AG08396 (cell line): ENCODE measurements around the gene ZFP1.

Source experiments
- DNase-seq: peaks from one replicate; pipeline ENCODE4 v3.0.0; 2012; ENCODE audit warnings: low spot score, mixed read lengths

ZFP1 gene

GRCh38 chr16:75152635-75153034 is 4.3 kb downstream of the ZFP1 start:
- DNase-seq = no peak

GRCh38 chr16:75160386-75160785 is 12.1 kb downstream of the ZFP1 start:
- no peak for DNase-seq

- DNase-seq = no peak
Observed at GRCh38 chr16:75169899-75170405, 21.6 kb downstream of the ZFP1 start.

GRCh38 chr16:75172578-75172977 is 24.3 kb downstream of the ZFP1 start:
- no peak for DNase-seq

DNA sequence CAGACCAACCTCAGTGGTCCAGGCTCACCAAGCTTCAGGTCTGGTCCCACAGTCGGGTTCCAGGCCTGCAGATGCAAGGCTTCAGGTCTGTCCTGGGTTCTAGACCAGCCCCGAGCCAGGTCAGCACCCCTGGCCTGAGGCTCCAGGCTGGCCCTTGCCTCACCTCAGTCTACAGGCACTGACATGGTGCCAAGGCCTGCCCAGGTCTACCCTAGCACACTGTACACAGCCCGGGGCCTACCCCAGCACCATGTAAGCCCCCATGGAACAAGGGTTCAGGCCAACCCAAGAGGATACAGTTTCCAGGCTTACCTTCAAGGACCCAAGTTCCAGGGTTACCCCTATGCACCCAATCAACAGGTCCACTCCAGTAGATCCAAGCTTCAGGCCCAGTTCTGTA is 26.8 kb downstream of the ZFP1 start:
- DNase-seq = no peak

DNA sequence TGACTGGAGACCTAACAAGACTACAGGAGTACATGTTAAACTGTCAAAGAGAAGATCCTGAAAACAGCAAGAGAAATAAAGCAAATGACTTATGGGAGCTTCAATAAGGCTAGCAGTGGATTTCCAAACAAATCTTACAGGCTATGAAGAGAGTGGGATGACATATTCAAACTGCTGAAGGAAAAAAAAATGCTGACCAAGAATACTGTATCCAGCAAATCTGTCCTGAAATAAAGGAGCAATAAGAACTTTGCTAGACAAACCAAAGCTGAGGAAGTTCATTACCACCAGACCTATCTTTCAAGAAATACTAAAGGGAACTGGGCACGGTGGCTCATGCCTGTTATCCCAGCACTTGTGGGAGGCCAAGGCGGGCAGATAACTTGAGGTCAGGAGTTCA is 28.6 kb downstream of the ZFP1 start:
- DNase-seq = no peak

GRCh38 chr16:75179208-75179607 is 30.9 kb downstream of the ZFP1 start:
- no peak for DNase-seq

- DNase-seq = no peak
Observed at GRCh38 chr16:75181630-75182029, 33.3 kb downstream of the ZFP1 start.

- DNase-seq = no peak
Observed at GRCh38 chr16:75188832-75189477, 40.6 kb downstream of the ZFP1 start.

DNA sequence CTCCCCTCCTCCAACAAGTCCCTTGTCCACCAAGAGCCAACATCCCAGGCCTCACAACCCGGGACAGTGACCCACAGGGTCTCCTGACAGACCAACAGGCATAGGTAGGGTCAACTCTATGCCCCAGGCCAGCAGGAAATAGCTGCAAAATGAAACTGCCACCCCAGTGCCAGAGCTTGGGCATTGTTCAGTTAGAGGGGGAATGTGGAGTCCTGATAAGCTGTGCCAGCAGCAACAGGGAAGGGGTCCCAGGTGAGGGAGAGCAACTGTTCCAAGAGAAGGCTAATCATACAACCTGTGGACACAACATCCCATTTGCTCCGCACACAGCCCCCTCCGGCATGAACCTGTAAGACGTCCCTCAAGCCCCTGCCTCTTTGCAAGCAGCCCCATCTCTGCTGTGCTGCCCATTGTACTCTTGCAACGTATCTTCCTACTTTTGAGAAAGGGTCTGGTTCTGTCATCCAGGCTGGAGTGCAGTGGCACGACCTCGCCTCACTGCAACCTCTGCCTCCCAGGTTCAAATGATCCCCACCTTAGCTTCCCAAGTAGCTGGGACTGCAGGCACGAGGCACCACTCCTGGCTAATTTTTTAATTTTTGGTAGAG is 41.4 kb downstream of the ZFP1 start:
- DNase-seq = no peak

GRCh38 chr16:75192606-75193264 is 44.4 kb downstream of the ZFP1 start:
- DNase-seq = no peak

- DNase-seq = no peak
Observed at GRCh38 chr16:75193265-75193650, 44.9 kb downstream of the ZFP1 start.

DNA sequence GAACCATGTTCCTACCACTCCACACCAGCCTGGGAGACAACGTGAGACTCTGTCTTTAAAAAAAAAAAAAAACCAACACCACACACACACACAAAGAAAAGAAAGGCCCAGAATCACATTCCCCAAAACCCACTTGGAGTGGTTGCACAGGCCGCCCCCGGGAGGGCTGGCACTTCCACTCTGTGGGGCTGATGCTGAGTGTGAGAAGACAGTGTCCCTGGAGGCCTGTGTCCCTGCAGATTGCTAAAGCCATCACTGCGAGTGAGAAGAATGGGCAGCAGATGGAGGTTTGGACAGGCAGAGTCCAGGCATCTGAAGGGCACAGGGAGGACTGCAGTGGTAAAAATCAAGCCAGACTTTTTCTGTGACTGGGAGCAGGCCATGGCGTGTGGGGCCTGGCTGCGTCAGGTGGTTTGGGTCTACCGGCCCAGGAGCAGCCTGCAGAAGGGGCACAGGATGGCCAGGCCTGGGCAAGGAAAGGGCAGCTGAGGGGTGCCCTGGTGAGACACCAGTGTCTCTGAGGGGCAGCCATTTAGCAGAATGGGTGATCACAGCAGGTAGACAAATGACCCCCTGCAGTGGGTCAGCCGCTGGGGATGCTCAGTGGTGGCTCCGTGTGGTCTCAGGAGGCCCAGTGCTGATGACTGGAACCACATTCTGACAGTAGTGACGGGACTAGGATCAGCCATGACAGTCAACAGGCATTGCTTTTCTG is 45.6 kb downstream of the ZFP1 start:
- no peak for DNase-seq

DNA sequence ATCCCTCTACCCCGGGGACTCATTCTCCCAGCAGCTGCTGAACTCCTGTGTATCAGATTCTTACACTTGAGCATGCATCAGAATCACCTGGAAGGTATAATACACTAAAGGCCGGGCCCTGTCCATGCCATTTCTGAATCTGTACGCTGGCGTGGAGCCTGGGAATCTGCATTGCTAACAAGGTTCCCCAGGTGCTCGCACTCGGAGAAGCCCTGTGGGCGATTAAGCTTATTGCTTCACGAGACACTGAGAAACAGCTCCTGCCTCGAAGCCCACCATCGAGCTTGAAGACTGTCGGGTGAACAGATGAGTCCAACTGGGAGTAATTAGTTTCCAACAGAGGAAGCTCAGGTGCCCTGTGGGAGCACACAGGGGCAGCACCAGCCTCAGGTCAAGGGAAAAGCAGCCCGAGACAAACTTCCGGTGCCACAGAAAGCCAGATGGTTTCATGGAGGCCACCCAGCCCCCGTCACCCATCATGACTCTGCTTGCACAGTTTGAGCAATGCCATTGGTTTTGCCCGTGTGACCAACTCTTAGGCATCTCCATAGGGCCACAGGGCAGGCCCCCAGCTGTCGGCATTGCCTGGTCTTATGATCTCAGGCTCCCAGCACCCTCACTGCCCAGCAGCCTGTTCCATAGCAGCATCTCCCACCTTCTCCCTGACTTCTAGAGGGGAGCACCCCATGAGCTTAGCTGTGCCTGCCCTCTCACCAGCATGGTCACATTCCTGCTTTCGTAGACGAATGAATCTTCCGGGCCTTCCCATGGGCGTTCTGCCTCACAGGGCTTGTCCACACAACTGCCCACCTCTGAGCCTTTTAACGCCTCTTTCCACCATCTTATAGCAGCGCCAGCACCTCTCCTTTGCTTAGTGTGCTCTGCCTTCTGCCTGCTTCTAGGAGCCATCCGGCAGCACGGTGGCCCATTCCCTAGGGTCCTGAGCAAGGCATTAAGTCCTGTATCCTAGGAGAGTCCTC is 47.8 kb downstream of the ZFP1 start:
- no peak for DNase-seq

- DNase-seq = no peak
Observed at GRCh38 chr16:75196836-75197235, 48.5 kb downstream of the ZFP1 start.

GRCh38 chr16:75197522-75198134 is 49.3 kb downstream of the ZFP1 start:
- DNase-seq = no peak

GRCh38 chr16:75198135-75198600 is 49.8 kb downstream of the ZFP1 start:
- DNase-seq = peak; percentile 76

GRCh38 chr16:75202069-75202590 is 53.8 kb downstream of the ZFP1 start:
- no peak for DNase-seq

DNA sequence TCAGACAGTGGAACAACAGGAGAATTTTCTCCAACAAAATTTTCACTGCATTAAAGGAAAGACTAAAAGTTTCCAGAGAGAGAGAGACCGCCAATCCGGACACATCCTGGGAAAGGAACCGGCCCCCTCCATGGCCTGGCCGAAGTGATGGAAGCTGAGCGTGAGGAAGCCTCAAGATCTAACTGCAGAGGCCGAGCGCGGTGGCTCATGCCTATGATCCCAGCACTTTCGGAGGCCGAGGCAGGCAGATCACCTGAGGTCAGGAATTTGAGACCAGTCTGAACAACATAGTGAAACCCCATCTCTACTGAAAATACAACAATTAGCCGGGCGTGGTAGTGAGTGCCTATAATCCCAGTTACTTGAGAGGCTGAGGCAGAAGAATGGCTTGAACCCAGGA is 54.8 kb downstream of the ZFP1 start:
- DNase-seq = no peak

GRCh38 chr16:75203667-75204409 is 55.5 kb downstream of the ZFP1 start:
- DNase-seq = no peak
